Peyer's patch (tissue), 4 donors: ENCODE results near the gene SLC2A4RG.

Experiments used
- POLR2A ChIP-seq, 2 donors: fragments of 450-650 bp; IDR thresholded peaks; one replicate each; pipeline ENCODE4 v1.5.1; 2017; ENCODE audit warnings: antibody characterized with exemption in 2 of 2, mild to moderate bottlenecking in 2 of 2, moderate library complexity in 2 of 2
- TF ChIP-seq, protein P1 (sequence below), 6 experiments: fragments of 450-650 bp in 4 of 6; fragments of 200-600 bp in 2 of 6; sonication (generic) in 1 of 6; IDR thresholded peaks; one replicate each; pipeline ENCODE4 v1.5.1; 2017 to 2019; ENCODE audit warnings: antibody characterized with exemption in 6 of 6, mild to moderate bottlenecking in 3 of 6, moderate library complexity in 1 of 6

DNA sequence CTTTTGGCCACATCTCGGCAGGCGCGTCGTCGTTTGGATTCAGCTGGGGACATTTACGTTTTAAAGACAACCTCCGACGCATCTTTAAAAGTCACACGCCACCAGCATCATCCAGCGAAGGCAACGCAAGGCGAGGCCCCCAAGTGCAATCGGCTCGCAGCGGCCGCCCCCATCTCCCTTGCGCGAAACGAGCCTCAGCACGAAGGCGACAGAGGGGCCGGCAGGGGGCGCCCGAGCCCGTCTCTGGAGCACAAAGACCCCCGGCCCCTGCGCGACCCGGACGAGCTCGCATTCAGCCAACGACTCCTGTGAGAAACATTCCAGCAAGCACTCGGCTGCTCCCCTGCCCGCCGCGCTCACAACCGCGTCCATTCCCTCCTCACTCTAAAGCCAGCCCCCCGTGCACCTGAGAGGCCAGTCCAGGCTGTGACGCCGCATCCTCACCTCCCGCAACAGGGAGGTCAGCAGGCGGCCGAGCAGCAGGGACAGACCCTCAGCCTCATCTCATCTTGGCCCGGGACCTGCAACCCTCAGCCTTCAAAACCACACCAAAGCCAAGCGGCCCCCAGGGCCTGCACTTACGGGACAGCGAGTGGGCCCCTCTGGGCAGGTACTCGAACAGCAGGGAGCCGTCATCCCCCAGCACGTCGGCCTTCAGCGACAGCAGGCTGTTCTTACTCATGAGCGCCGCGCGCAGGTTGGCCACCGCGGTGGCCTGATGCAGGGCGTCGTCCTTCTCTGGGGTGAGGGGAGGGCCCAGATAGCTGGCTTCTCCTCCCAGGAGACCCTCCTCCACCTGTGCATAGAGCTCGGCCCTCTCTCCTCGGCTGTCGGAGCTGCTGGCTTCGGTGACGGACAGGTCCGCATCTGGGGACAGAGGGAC, 35.8 kb downstream of the SLC2A4RG start:
- no peak for TF ChIP-seq POLR2A (IDR thresholded peaks at IDR 0.05)
- TF ChIP-seq, protein P1, sequence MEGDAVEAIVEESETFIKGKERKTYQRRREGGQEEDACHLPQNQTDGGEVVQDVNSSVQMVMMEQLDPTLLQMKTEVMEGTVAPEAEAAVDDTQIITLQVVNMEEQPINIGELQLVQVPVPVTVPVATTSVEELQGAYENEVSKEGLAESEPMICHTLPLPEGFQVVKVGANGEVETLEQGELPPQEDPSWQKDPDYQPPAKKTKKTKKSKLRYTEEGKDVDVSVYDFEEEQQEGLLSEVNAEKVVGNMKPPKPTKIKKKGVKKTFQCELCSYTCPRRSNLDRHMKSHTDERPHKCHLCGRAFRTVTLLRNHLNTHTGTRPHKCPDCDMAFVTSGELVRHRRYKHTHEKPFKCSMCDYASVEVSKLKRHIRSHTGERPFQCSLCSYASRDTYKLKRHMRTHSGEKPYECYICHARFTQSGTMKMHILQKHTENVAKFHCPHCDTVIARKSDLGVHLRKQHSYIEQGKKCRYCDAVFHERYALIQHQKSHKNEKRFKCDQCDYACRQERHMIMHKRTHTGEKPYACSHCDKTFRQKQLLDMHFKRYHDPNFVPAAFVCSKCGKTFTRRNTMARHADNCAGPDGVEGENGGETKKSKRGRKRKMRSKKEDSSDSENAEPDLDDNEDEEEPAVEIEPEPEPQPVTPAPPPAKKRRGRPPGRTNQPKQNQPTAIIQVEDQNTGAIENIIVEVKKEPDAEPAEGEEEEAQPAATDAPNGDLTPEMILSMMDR (IDR thresholded peaks at IDR 0.05), result peak in 5 of 6 experiments; percentile 21 to 43 (median 31)
